ENCODE results near the gene SVIL.

SVIL gene, protein sequence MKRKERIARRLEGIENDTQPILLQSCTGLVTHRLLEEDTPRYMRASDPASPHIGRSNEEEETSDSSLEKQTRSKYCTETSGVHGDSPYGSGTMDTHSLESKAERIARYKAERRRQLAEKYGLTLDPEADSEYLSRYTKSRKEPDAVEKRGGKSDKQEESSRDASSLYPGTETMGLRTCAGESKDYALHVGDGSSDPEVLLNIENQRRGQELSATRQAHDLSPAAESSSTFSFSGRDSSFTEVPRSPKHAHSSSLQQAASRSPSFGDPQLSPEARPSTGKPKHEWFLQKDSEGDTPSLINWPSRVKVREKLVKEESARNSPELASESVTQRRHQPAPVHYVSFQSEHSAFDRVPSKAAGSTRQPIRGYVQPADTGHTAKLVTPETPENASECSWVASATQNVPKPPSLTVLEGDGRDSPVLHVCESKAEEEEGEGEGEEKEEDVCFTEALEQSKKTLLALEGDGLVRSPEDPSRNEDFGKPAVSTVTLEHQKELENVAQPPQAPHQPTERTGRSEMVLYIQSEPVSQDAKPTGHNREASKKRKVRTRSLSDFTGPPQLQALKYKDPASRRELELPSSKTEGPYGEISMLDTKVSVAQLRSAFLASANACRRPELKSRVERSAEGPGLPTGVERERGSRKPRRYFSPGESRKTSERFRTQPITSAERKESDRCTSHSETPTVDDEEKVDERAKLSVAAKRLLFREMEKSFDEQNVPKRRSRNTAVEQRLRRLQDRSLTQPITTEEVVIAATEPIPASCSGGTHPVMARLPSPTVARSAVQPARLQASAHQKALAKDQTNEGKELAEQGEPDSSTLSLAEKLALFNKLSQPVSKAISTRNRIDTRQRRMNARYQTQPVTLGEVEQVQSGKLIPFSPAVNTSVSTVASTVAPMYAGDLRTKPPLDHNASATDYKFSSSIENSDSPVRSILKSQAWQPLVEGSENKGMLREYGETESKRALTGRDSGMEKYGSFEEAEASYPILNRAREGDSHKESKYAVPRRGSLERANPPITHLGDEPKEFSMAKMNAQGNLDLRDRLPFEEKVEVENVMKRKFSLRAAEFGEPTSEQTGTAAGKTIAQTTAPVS (N-terminal part only)

GRCh38 chr10:29634764-29635625, at the start of gene SVIL:
Gene SVIL, minus strand, starts transcription at chr10:29634971. Its CDS starts 79,913 bp downstream, at chr10:29555058.
- DNase-seq (ENCODE audit: insufficient read length, low spot score) = no peak
- no peak for FAIRE-seq
- TF ChIP-seq CTCF (IDR thresholded peaks at IDR 0.05; ENCODE audit: insufficient read depth, missing control alignments) = no peak

DNA sequence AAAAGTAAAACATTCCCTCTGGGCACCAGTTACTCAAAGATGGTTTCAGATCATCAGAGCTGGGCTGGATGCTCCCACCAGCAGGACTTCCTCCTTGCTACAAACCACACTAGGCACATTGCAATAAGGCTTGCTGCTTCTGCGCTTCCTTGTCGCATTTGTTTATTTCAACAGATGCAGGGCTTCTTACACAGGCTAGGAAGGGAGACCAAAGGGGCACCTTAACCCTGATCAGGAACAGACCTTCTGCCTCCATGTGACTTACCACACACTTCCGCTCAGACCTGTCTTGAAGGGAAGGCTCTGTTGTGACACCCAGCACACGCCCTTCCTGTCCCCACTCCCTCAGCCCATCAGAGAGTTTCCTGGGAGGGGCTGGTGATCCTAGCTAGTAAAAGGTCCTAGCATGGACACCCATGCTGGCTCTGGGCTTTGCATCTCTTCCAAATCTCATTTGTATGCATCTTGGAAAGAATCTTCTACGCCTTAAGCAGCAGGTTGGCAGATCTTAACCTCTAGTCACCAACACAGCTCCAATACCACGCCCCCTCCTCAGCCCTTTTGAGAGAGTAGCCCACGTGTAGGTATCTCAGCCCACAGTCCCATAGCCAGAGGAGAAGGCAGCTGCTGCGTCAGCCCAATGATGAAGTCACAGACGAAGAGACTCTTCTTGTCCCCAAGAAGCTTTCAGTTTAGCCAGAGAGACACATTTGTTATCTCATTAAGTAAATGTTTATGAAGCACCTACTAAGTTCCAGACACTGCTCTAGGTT, 47.1 kb upstream of the SVIL start:
- DNase-seq (ENCODE audit: insufficient read length, low spot score) (no peak), FAIRE-seq (no peak)

GRCh38 chr10:29680091-29680490, 45.3 kb upstream of the SVIL start:
- no peak for TF ChIP-seq CTCF (IDR thresholded peaks at IDR 0.05; ENCODE audit: insufficient read depth, missing control alignments)
- FAIRE-seq = no peak
- no peak for DNase-seq (ENCODE audit: insufficient read length, low spot score)

More for the DNA sequence above, 47.1 kb upstream of the SVIL start:
- TF ChIP-seq CTCF (IDR thresholded peaks at IDR 0.05; ENCODE audit: insufficient read depth, missing control alignments) = no peak

- FAIRE-seq (no peak), DNase-seq (ENCODE audit: insufficient read length, low spot score) (no peak)
- TF ChIP-seq CTCF (IDR thresholded peaks at IDR 0.05; ENCODE audit: insufficient read depth, missing control alignments) = no peak
Observed at GRCh38 chr10:29676732-29677131, 42.0 kb upstream of the SVIL start.

- TF ChIP-seq CTCF (IDR thresholded peaks at IDR 0.05; ENCODE audit: insufficient read depth, missing control alignments) = no peak
- DNase-seq (ENCODE audit: insufficient read length, low spot score) (no peak), FAIRE-seq (no peak)
Observed at GRCh38 chr10:29675984-29676383, 41.2 kb upstream of the SVIL start.

- DNase-seq (ENCODE audit: insufficient read length, low spot score) (no peak), FAIRE-seq (no peak)
- no peak for TF ChIP-seq CTCF (IDR thresholded peaks at IDR 0.05; ENCODE audit: insufficient read depth, missing control alignments)
Observed at GRCh38 chr10:29671968-29672367, 37.2 kb upstream of the SVIL start.

All from D721Med (cell line).